K562 (cell line): Measurements from ENCODE around the gene ERN1. TPM values are rescaled to one million over a fixed set of nuclear protein-coding genes. Genes with fewer than 3 reads are reported as not detected.

ENCODE experiments used
- CEBPG ChIP-seq, 3 experiments: fragments of 200-800 bp in 1 of 3; sonication (Bioruptor generic) in 1 of 3; sonication (generic) in 1 of 3; formaldehyde crosslinking in 1 of 3; IDR thresholded peaks in 2 of 3; conservative IDR thresholded peaks in 1 of 3; 2 replicates each; pipeline versions ENCODE4 v1.6.1 to v1.8.0; 2016 to 2022; ENCODE audit warnings: missing compliant biosample characterization in 2 of 3, missing genetic modification characterization in 2 of 3, mild to moderate bottlenecking in 1 of 3, missing genetic modification reagents in 1 of 3
- GTF2F1 ChIP-seq: IDR thresholded peaks from 2 replicates; pipeline ENCODE4 v1.6.1; 2011; ENCODE audit warnings: low read depth, low read length, improper control_type of control experiment
- HDAC1 ChIP-seq, 2 experiments: fragments of 450-650 bp; IDR thresholded peaks; 2 replicates each; pipeline ENCODE4 v1.6.1; 2016 to 2017; ENCODE audit warnings: inconsistent platforms in 1 of 2, mild to moderate bottlenecking in 1 of 2, moderate library complexity in 1 of 2
- MCM3 ChIP-seq: fragments of 450-650 bp; IDR thresholded peaks from 2 replicates; pipeline ENCODE4 v1.6.1; 2016
- NR2C2 ChIP-seq, 2 experiments: fragments of 200-800 bp in 1 of 2; sonication (Bioruptor generic) in 1 of 2; sonication (generic) in 1 of 2; formaldehyde crosslinking in 1 of 2; IDR thresholded peaks; 2 replicates each; pipeline versions ENCODE4 v1.6.1 to v1.8.0; 2016 to 2022; ENCODE audit warnings: mild to moderate bottlenecking in 1 of 2, missing compliant biosample characterization in 1 of 2, missing genetic modification characterization in 1 of 2, missing genetic modification reagents in 1 of 2
- PRPF4 ChIP-seq: fragments of 200-400 bp; formaldehyde crosslinking; IDR thresholded peaks from one replicate; pipeline ENCODE4 v1.6.1; 2017; ENCODE audit warnings: low read length, low read depth, mild to moderate bottlenecking; ENCODE audit not compliant: insufficient read depth, poor library complexity, severe bottlenecking
- PTRF ChIP-seq: fragments of 450-650 bp; IDR thresholded peaks from 2 replicates; pipeline ENCODE4 v1.6.1; 2016; ENCODE audit warnings: mild to moderate bottlenecking, missing genetic modification characterization, missing compliant biosample characterization
- RREB1 ChIP-seq: fragments of 250-450 bp; sonication (Bioruptor Pico); IDR thresholded peaks from 2 replicates; pipeline ENCODE4 v1.4.0; 2020
- TBP ChIP-seq: optimal IDR thresholded peaks from 2 replicates; pipeline ENCODE3; 2011; ENCODE audit warnings: low read depth, low read length, improper control_type of control experiment
- TRIM24 ChIP-seq, 2 experiments: fragments of 450-650 bp; IDR thresholded peaks; 2 replicates each; pipeline ENCODE4 v1.6.1; 2016
- ZFP91 ChIP-seq: sonication (generic); formaldehyde crosslinking; IDR thresholded peaks from 2 replicates; pipeline ENCODE4 v1.8.0; 2022; ENCODE audit warnings: mild to moderate bottlenecking, missing genetic modification reagents
- ZNF408 ChIP-seq: fragments of 250-450 bp; sonication (Bioruptor Pico); IDR thresholded peaks from 2 replicates; pipeline ENCODE4 v1.4.0; 2020; ENCODE audit warnings: low read depth, mild to moderate bottlenecking, moderate library complexity
- ZNF639 ChIP-seq, 2 experiments: fragments of 200-800 bp in 1 of 2; sonication (Bioruptor generic) in 1 of 2; sonication (generic) in 1 of 2; formaldehyde crosslinking in 1 of 2; IDR thresholded peaks in 1 of 2; conservative IDR thresholded peaks in 1 of 2; 2 replicates each; pipeline versions ENCODE4 v1.5.0 to v1.6.1; 2016 to 2020; ENCODE audit warnings: missing compliant biosample characterization in 1 of 2, missing genetic modification characterization in 1 of 2, missing genetic modification reagents in 1 of 2
- ZZZ3 ChIP-seq: fragments of 450-650 bp; IDR thresholded peaks from 2 replicates; pipeline ENCODE4 v1.6.1; 2016; ENCODE audit warnings: antibody characterized with exemption, mild to moderate bottlenecking, moderate library complexity
- polyA plus RNA-seq, 8 experiments: library from polyadenylated mRNA; depleted of rRNA in 4 of 8; stranded (reverse) in 5 of 8; unstranded in 3 of 8; fragments of >200 nt; fragmentation: Nextera tagmentation in 2 of 8; fragmentation: Illumina TruSeq in 1 of 8; extraction: Ambion mirVana in 2 of 8; extraction: Trizol in 1 of 8; gene quantifications; 2 replicates each; pipeline versions ENCODE4 v1.2.1 to v1.2.3, GENCODE V29; 2011 to 2014; ENCODE audit warnings: inconsistent platforms in 1 of 8, missing spikeins in 1 of 8
- total RNA-seq, 7 experiments: library from RNA; depleted of rRNA in 6 of 7; stranded (reverse); fragments of >200 nt in 6 of 7; fragmentation: Illumina TruSeq in 2 of 7; extraction: Trizol in 2 of 7; gene quantifications; 2 replicates each; pipeline versions ENCODE4 v1.2.1 to v1.2.3, GENCODE V29; 2011 to 2021; ENCODE audit warnings: low replicate concordance in 1 of 7
- TF ChIP-seq, protein P1 (sequence below): fragments of 250-450 bp; sonication (Bioruptor Pico); IDR thresholded peaks from 2 replicates; pipeline ENCODE4 v1.9.0; 2021; ENCODE audit warnings: mild to moderate bottlenecking

ERN1 gene
- total and polyA plus RNA-seq, 9 of the 15 experiments (the other 6 are each of a cell fraction or from before 2014, with no cell fraction given): 2.1 to 22.5 (median 7.3) TPM

DNA sequence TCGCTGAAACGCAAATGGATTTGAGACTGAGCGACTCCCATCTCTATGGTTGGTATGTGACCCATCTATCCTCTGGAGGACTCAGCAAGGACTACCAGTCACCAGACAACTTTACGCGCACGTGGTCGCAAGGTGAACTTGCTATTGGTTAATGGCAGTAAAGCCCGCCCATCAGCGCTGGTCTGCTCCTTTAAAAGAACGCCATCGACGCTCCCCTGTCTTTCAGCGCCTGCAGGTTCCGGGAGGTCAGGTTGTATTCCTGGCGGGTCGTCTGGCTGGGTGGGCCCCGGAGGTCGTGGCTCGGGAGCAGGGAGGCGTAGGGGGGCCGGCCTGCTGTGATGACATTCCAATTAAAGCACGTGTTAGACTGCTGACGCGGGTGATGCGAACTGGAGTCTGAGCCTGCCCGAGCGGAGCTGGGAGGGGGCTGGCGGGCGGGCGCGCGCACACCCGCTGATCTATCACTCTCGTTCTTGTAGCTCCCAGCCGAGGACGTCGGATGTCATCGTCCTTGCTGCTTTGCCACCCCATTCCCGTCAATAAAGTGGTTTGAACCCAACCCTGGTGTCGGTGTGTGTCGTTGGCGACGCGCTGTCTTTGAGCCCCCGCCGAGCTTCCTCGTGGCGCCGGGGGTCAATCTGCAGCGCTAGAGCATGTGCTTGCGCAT lies 15.9 kb upstream of the ERN1 start (continued):
- TF ChIP-seq ZNF408 (CRISPR knock-in tag) (no peak), ZFP91 (peak; percentile 57; the same call in 1 of the 2 replicates), GTF2F1 (peak; percentile 98), PTRF (tag) (no peak), MCM3 (no peak), ZZZ3 (peak; percentile 73), RREB1 (CRISPR knock-in tag) (no peak), HDAC1 (IDR thresholded peaks at IDR 0.05) (peak in 1 of 2 experiments; percentile 68; a peak in 1 of 4 replicates), PRPF4 (peak; percentile 89), ZNF639 (CRISPR knock-in tag; conservative IDR thresholded peaks at IDR 0.05 in 1 of 2, IDR thresholded peaks at IDR 0.05 in 1 of 2) (no peak; a peak in 2 of 4 replicates), CEBPG (CRISPR knock-in tag; IDR thresholded peaks at IDR 0.05) (0 out of 2 replicates have a peak, but pooled peaks have one; percentile 37), CEBPG (tag; conservative IDR thresholded peaks at IDR 0.05 in 1 of 2, IDR thresholded peaks at IDR 0.05 in 1 of 2) (no peak), NR2C2 (CRISPR knock-in tag; IDR thresholded peaks at IDR 0.05) (no peak), NR2C2 (tag; IDR thresholded peaks at IDR 0.05) (no peak; the same call in 1 of the 2 replicates), TRIM24 (IDR thresholded peaks at IDR 0.05) (no peak), TBP (no peak)
- TF ChIP-seq, protein P1, sequence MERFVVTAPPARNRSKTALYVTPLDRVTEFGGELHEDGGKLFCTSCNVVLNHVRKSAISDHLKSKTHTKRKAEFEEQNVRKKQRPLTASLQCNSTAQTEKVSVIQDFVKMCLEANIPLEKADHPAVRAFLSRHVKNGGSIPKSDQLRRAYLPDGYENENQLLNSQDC (CRISPR knock-in tag): no peak
